SK-N-SH (cell line): ENCODE measurements around the gene PHACTR4.

Experiments
- CTCF ChIP-seq: fragments of 200-600 bp; sonication (generic); IDR thresholded peaks from 2 replicates; pipeline ENCODE4 v1.6.1; 2017; ENCODE audit warnings: antibody characterized with exemption, mild to moderate bottlenecking, moderate library complexity
- MXI1 ChIP-seq: IDR thresholded peaks from 2 replicates; pipeline ENCODE4 v1.6.1; 2012; ENCODE audit warnings: mild to moderate bottlenecking, low read depth, low read length, improper control_type of control experiment
- POLR2AphosphoS5 ChIP-seq: IDR thresholded peaks from 2 replicates; pipeline ENCODE4 v1.6.1; 2012; ENCODE audit warnings: low read depth, low read length
- REST ChIP-seq: IDR thresholded peaks from 2 replicates; pipeline ENCODE4 v1.6.1; 2012; ENCODE audit warnings: mild to moderate bottlenecking, low read depth, low read length, moderate library complexity
- RFX5 ChIP-seq: IDR thresholded peaks from 2 replicates; pipeline ENCODE4 v1.6.1; 2012; ENCODE audit warnings: mild to moderate bottlenecking, improper control_type of control experiment, low read length
- TAF1 ChIP-seq: IDR thresholded peaks from 2 replicates; pipeline ENCODE4 v1.6.1; 2012; ENCODE audit warnings: low read depth, mild to moderate bottlenecking, low read length, moderate library complexity, borderline replicate concordance
- TEAD4 ChIP-seq: IDR thresholded peaks from 2 replicates; pipeline ENCODE4 v1.4.0; 2012; ENCODE audit warnings: mild to moderate bottlenecking, borderline replicate concordance; ENCODE audit not compliant: insufficient read depth

GRCh38 chr1:28358716-28359115 lies 10.8 kb upstream of the PHACTR4 start:
- no peak for TF ChIP-seq TAF1
- no peak for TF ChIP-seq CTCF
- TF ChIP-seq RFX5: no peak
- no peak for TF ChIP-seq TEAD4
- TF ChIP-seq REST: no peak
- TF ChIP-seq POLR2AphosphoS5: no peak
- no peak for TF ChIP-seq MXI1
